ENCODE measurements around the gene FHAD1.

The FHAD1 gene

GRCh38 chr1:15405106-15405850, 158.3 kb downstream of the FHAD1 start:
- DNase-seq (ENCODE audit: low read depth) = no peak
- no peak overlapping the region for H3K4me3 ChIP-seq (ENCODE audit: low read length)
- TF ChIP-seq CTCF (conservative IDR thresholded peaks at IDR 0.05; ENCODE audit: low read depth, low read length) = no peak

GRCh38 chr1:15406614-15407559, 159.9 kb downstream of the FHAD1 start:
- no peak for TF ChIP-seq CTCF (conservative IDR thresholded peaks at IDR 0.05; ENCODE audit: low read depth, low read length)
- DNase-seq (ENCODE audit: low read depth) = peak; percentile 34
- no peak overlapping the region for H3K4me3 ChIP-seq (ENCODE audit: low read length)

GRCh38 chr1:15407580-15407979, 160.6 kb downstream of the FHAD1 start:
- no peak for TF ChIP-seq CTCF (conservative IDR thresholded peaks at IDR 0.05; ENCODE audit: low read depth, low read length)
- no peak overlapping the region for H3K4me3 ChIP-seq (ENCODE audit: low read length)
- DNase-seq (ENCODE audit: low read depth) = no peak

GRCh38 chr1:15408890-15409387, 161.9 kb downstream of the FHAD1 start:
- no peak for TF ChIP-seq CTCF (conservative IDR thresholded peaks at IDR 0.05; ENCODE audit: low read depth, low read length)
- peak overlapping the region; percentile 79 for H3K4me3 ChIP-seq (ENCODE audit: low read length)
- no peak for DNase-seq (ENCODE audit: low read depth)

- peak within 1 kb of the TSS; percentile 79 for H3K4me3 ChIP-seq (ENCODE audit: low read length)
- DNase-seq (ENCODE audit: low read depth) = peak; percentile 70
- TF ChIP-seq CTCF (conservative IDR thresholded peaks at IDR 0.05; ENCODE audit: low read depth, low read length) = no peak
These were observed 162.6 kb downstream of the FHAD1 start, which contains the start of gene EFHD2 for GRCh38 chr1:15409388-15410222. Gene EFHD2, plus strand, starts transcription at chr1:15409888. Its CDS starts 84 bp downstream, at chr1:15409972.

GRCh38 chr1:15410223-15410883, 163.3 kb downstream of the FHAD1 start:
- DNase-seq (ENCODE audit: low read depth) = no peak
- peak overlapping the region; percentile 79 for H3K4me3 ChIP-seq (ENCODE audit: low read length)
- no peak for TF ChIP-seq CTCF (conservative IDR thresholded peaks at IDR 0.05; ENCODE audit: low read depth, low read length)
